ENCODE measurements around the gene PLOD2.

- TF ChIP-seq CTCF (IDR thresholded peaks at IDR 0.05; ENCODE audit: low read depth, low read length, poor library complexity, severe bottlenecking) (no peak), EZH2phosphoT487 (IDR thresholded peaks at IDR 0.05; ENCODE audit: borderline replicate concordance, low read length) (no peak)
Measured at GRCh38 chr3:146088840-146089239, 72.1 kb downstream of the PLOD2 start.

Data from DOHH2 (cell line).